H1 (cell line): ENCODE measurements around the gene SSTR3. TPM values are rescaled to one million over a fixed set of nuclear protein-coding genes. Genes with fewer than 3 reads are reported as not detected.

Experiments used
- RAD21 ChIP-seq, 2 experiments: IDR thresholded peaks in 1 of 2; conservative IDR thresholded peaks in 1 of 2; 2 replicates each; pipeline ENCODE4 v1.6.1; 2011; ENCODE audit warnings: low read depth in 2 of 2, low read length in 2 of 2, improper control_type of control experiment in 1 of 2, inconsistent platforms in 1 of 2, mild to moderate bottlenecking in 1 of 2, moderate library complexity in 1 of 2
- polyA plus RNA-seq, 7 experiments: library from polyadenylated mRNA; depleted of rRNA in 3 of 7; stranded (reverse) in 5 of 7; unstranded in 2 of 7; fragments of >200 nt in 5 of 7; fragments of 200-250 nt in 2 of 7; gene quantifications; 1 replicate in 5 of 7; 2 replicates in 1 of 7; 4 replicates in 1 of 7; pipeline versions ENCODE4 v1.2.1 to v1.2.3, GENCODE V29; 2011 to 2013; ENCODE audit warnings: missing spikeins in 2 of 7, mixed read lengths in 2 of 7
- total RNA-seq: library from RNA; stranded (reverse); fragmentation: NEBNext Ultra II Directional; extraction: Animal tissue kit (Norgen Biotek cat#: 25700); gene quantifications from 2 replicates; pipeline ENCODE4 v1.2.1, GENCODE V29; 2021

The SSTR3 gene
- total and polyA plus RNA-seq, 2 of the 8 experiments (the other 6 are each of a cell fraction or from before 2014, with no cell fraction given): 0.22 to 0.77 TPM

DNA sequence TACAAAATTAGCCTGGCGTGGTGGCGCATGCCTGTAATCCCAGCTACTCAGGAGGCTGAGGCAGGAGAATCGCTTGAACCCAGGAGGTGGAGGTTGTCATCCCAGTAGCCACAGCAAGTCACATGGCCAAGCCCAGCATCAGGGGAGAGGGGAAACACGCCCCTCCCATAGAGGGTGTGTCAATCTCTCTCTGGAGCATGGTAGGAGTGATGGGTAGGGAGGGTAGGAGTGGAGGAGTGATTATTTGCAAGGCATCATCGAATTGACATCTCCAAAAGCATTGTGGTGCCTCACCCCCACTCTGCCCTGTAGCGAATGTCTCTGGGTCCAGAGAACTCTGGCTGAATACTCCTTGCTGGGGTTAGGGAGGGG, 6.1 kb upstream of the SSTR3 start (continued):
- no peak for TF ChIP-seq RAD21 (IDR thresholded peaks at IDR 0.05 in 1 of 2, conservative IDR thresholded peaks at IDR 0.05 in 1 of 2; ENCODE audit: low read depth in 2 of 2, low read length in 2 of 2)
